GM23338 (cell line): Measurements from ENCODE around the gene PSIP1. TPM values are rescaled to one million over a fixed set of nuclear protein-coding genes. Genes with fewer than 3 reads are reported as not detected.

Experiments used
- ATAC-seq: fragments of 200-7000 bp; cut with Tn5 transposase; 3 replicates; pipeline ENCODE4 v1.9.1; 2020
- DNase-seq: peaks from one replicate; pipeline ENCODE4 v3.0.0-alpha.2; 2015; ENCODE audit warnings: low spot score
- H2AFZ ChIP-seq: fragments of 200-600 bp; sonication (generic); 2 replicates; pipeline ENCODE4 v1.8.0; 2016; ENCODE audit warnings: antibody characterized with exemption, mild to moderate bottlenecking, moderate library complexity
- H3F3A ChIP-seq: fragments of 200-600 bp; sonication (generic); replicated peaks from 2 replicates; pipeline ENCODE4 v1.8.0; 2017; ENCODE audit warnings: antibody characterized with exemption, mixed run types, low read depth
- H3K27ac ChIP-seq: fragments of 200-600 bp; sonication (generic); 2 replicates; pipeline ENCODE4 v1.6.1; 2016; ENCODE audit warnings: low read depth
- H3K27me3 ChIP-seq: fragments of 200-600 bp; sonication (generic); 2 replicates; pipeline ENCODE4 v1.8.0; 2016; ENCODE audit warnings: mild to moderate bottlenecking, mixed run types, moderate library complexity; ENCODE audit not compliant: insufficient read depth
- H3K36me3 ChIP-seq: fragments of 200-600 bp; sonication (generic); 2 replicates; pipeline ENCODE4 v1.8.0; 2016; ENCODE audit warnings: mild to moderate bottlenecking; ENCODE audit not compliant: insufficient read depth
- H3K4me1 ChIP-seq: fragments of 200-600 bp; sonication (generic); 2 replicates; pipeline ENCODE4 v1.8.0; 2016; ENCODE audit warnings: mild to moderate bottlenecking, moderate library complexity; ENCODE audit not compliant: insufficient read depth
- H3K4me2 ChIP-seq: fragments of 200-600 bp; sonication (generic); 2 replicates; pipeline ENCODE4 v1.7.1; 2017; ENCODE audit warnings: mixed run types
- H3K4me3 ChIP-seq: fragments of 200-600 bp; sonication (generic); 2 replicates; pipeline ENCODE4 v1.6.1; 2016; ENCODE audit warnings: mixed run types
- H3K79me2 ChIP-seq: fragments of 200-600 bp; sonication (generic); replicated peaks from 2 replicates; pipeline ENCODE4 v1.8.0; 2017; ENCODE audit warnings: mild to moderate bottlenecking; ENCODE audit not compliant: insufficient read depth
- H3K9me2 ChIP-seq: fragments of 200-600 bp; sonication (generic); 2 replicates; pipeline ENCODE4 v1.8.0; 2017; ENCODE audit not compliant: insufficient read depth
- H4K20me1 ChIP-seq: fragments of 200-600 bp; sonication (generic); replicated peaks from 2 replicates; pipeline ENCODE4 v1.8.0; 2017; ENCODE audit warnings: mild to moderate bottlenecking; ENCODE audit not compliant: insufficient read depth
- H3K27ac Mint-ChIP-seq: 2 replicates; pipeline ENCODE4 v1.8.0; 2020; ENCODE audit warnings: inconsistent platforms, mild to moderate bottlenecking, moderate library complexity, mixed read lengths
- H3K27me3 Mint-ChIP-seq: 3 replicates; pipeline ENCODE4 v1.8.0; 2022; ENCODE audit warnings: low read depth, mild to moderate bottlenecking, moderate library complexity, mixed read lengths, inconsistent platforms; ENCODE audit not compliant: insufficient read depth, poor library complexity
- H3K36me3 Mint-ChIP-seq: 3 replicates; pipeline ENCODE4 v1.8.0; 2021; ENCODE audit warnings: low read depth, mild to moderate bottlenecking, inconsistent platforms, moderate library complexity, mixed read lengths
- H3K4me1 Mint-ChIP-seq: 3 replicates; pipeline ENCODE4 v1.8.0; 2020; ENCODE audit warnings: mild to moderate bottlenecking, inconsistent platforms, mixed read lengths
- H3K4me3 Mint-ChIP-seq: 3 replicates; pipeline ENCODE4 v1.8.0; 2021; ENCODE audit warnings: moderate library complexity, mild to moderate bottlenecking, inconsistent platforms, mixed read lengths
- H3K9me3 Mint-ChIP-seq: 3 replicates; pipeline ENCODE4 v1.8.0; 2020; ENCODE audit warnings: moderate library complexity, mild to moderate bottlenecking, inconsistent platforms, mixed read lengths
- EZH2 ChIP-seq: fragments of 200-600 bp; sonication (generic); IDR thresholded peaks from one replicate; pipeline ENCODE4 v1.8.0; 2017; ENCODE audit warnings: antibody characterized with exemption, mild to moderate bottlenecking, low read depth; ENCODE audit not compliant: unreplicated experiment
- STAT1 ChIP-seq: IDR thresholded peaks from one replicate; pipeline ENCODE4 v1.6.1; 2016; ENCODE audit warnings: antibody characterized with exemption; ENCODE audit not compliant: unreplicated experiment
- ZNF462 ChIP-seq: fragments of 250-450 bp; sonication (Bioruptor Pico); IDR thresholded peaks from 2 replicates; pipeline ENCODE4 v1.5.0; 2020; ENCODE audit warnings: mild to moderate bottlenecking, moderate library complexity
- polyA plus RNA-seq: library from polyadenylated mRNA; unstranded; fragments of >200 nt; fragmentation: Nextera tagmentation; extraction: Ambion mirVana; gene quantifications from 2 replicates; pipeline ENCODE4 v1.2.1, GENCODE V29; 2016
- total RNA-seq: library from RNA; depleted of rRNA; stranded (reverse); fragments of >200 nt; shearing (Covaris generic); gene quantifications from 2 replicates; pipeline ENCODE4 v1.2.3, GENCODE V29; 2014
- TF ChIP-seq, protein P1 (sequence below): IDR thresholded peaks from one replicate; pipeline ENCODE4 v1.6.1; 2018; ENCODE audit warnings: antibody characterized with exemption; ENCODE audit not compliant: unreplicated experiment

Gene PSIP1
- total and polyA plus RNA-seq, 2 experiments from 2014 or later: 332 to 989 TPM

DNA sequence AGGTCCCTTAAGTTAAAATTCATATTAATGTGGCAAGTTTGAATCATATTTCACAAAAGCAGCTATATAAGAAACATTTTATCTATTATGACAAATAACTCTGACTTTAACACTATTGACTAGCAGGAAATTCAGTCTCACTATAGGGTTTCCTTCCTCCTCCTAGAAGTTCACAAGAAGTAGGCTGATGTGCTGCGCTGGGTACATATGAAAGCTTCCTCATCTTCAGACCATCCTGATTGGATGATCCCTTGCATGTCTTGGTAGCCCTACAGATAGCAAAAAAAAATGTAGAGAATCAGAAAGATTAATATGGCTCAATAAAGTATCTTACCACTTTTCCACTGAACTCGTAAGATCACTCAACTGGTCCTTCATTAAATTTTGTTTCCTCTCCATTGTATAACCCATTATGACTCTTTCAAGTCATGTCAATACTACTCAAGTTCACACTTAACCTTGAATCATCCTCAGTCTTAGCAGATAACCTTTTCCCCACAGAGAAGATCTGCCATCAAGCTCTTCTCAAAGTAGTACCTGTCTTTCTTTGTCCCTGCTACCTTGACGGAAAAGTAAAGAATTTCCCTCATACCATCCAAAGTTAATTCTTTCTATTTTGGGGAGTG lies 11.5 kb upstream of the PSIP1 start:
- TF ChIP-seq ZNF462 (no peak), EZH2 (no peak), STAT1 (no peak)
- TF ChIP-seq, protein P1, sequence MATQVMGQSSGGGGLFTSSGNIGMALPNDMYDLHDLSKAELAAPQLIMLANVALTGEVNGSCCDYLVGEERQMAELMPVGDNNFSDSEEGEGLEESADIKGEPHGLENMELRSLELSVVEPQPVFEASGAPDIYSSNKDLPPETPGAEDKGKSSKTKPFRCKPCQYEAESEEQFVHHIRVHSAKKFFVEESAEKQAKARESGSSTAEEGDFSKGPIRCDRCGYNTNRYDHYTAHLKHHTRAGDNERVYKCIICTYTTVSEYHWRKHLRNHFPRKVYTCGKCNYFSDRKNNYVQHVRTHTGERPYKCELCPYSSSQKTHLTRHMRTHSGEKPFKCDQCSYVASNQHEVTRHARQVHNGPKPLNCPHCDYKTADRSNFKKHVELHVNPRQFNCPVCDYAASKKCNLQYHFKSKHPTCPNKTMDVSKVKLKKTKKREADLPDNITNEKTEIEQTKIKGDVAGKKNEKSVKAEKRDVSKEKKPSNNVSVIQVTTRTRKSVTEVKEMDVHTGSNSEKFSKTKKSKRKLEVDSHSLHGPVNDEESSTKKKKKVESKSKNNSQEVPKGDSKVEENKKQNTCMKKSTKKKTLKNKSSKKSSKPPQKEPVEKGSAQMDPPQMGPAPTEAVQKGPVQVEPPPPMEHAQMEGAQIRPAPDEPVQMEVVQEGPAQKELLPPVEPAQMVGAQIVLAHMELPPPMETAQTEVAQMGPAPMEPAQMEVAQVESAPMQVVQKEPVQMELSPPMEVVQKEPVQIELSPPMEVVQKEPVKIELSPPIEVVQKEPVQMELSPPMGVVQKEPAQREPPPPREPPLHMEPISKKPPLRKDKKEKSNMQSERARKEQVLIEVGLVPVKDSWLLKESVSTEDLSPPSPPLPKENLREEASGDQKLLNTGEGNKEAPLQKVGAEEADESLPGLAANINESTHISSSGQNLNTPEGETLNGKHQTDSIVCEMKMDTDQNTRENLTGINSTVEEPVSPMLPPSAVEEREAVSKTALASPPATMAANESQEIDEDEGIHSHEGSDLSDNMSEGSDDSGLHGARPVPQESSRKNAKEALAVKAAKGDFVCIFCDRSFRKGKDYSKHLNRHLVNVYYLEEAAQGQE: no peak
- Mint-ChIP-seq H3K4me3 (no peak overlapping the region), H3K27me3 (no peaks in the 10 kb centered on the region), H3K27ac (no peak overlapping the region), H3K4me1 (peaks cover 5% of the 10 kb centered on the region; the same call in 2 of the 3 replicates), H3K36me3 (no peaks in the 10 kb centered on the region), H3K9me3 (no peaks in the 10 kb centered on the region)
- Histone ChIP-seq H3F3A (no peaks in the 10 kb centered on the region), H3K27me3 (no peaks in the 10 kb centered on the region), H3K36me3 (no peaks in the 10 kb centered on the region), H3K4me2 (no peak overlapping the region), H3K4me1 (peaks cover 4% of the 10 kb centered on the region; the same call in 1 of the 2 replicates), H3K4me3 (no peak overlapping the region), H3K9me2 (no peaks in the 10 kb centered on the region), H3K79me2 (no peaks in the 10 kb centered on the region), H3K27ac (no peak overlapping the region), H4K20me1 (no peaks in the 10 kb centered on the region), H2AFZ (peak overlapping the region; percentile 28; the same call in 1 of the 2 replicates)
- no peak for DNase-seq
- ATAC-seq: no peak
